H9 (cell line): ENCODE measurements around the gene COL28A1. TPM values are rescaled to one million over a fixed set of nuclear protein-coding genes. Genes with fewer than 3 reads are reported as not detected.

ENCODE experiments used
- DNase-seq: peaks from one replicate; pipeline ENCODE4 v3.0.0-alpha.2; 2017
- H2AFZ ChIP-seq: one replicate; pipeline ENCODE4 v1.6.1; 2013; ENCODE audit warnings: mild to moderate bottlenecking, low read length, control low read depth, moderate library complexity
- H2AK5ac ChIP-seq: 2 replicates; pipeline ENCODE4 v1.6.1; 2013; ENCODE audit warnings: low read length, control low read depth, mixed read lengths; ENCODE audit not compliant: insufficient read length
- H2BK120ac ChIP-seq: one replicate; pipeline ENCODE4 v1.6.1; 2013; ENCODE audit warnings: low read depth, mild to moderate bottlenecking, low read length, control low read depth, inconsistent platforms; ENCODE audit not compliant: poor library complexity, severe bottlenecking
- H2BK12ac ChIP-seq: 2 replicates; pipeline ENCODE4 v1.6.1; 2013; ENCODE audit warnings: low read length, control low read depth, mixed read lengths, low read depth; ENCODE audit not compliant: insufficient read length
- H2BK15ac ChIP-seq: 2 replicates; pipeline ENCODE4 v1.6.1; 2013; ENCODE audit warnings: low read depth, low read length, control low read depth
- H2BK20ac ChIP-seq: one replicate; pipeline ENCODE4 v1.6.1; 2013; ENCODE audit warnings: low read depth, mild to moderate bottlenecking, low read length, control low read depth, inconsistent platforms; ENCODE audit not compliant: poor library complexity, severe bottlenecking
- H2BK5ac ChIP-seq: 2 replicates; pipeline ENCODE4 v1.6.1; 2013; ENCODE audit warnings: low read length, control low read depth, mixed read lengths; ENCODE audit not compliant: insufficient read length
- H3K14ac ChIP-seq: 2 replicates; pipeline ENCODE4 v1.6.1; 2013; ENCODE audit warnings: low read length, control low read depth; ENCODE audit not compliant: insufficient read depth
- H3K18ac ChIP-seq: 2 replicates; pipeline ENCODE4 v1.6.1; 2013; ENCODE audit warnings: low read depth, mild to moderate bottlenecking, mixed read lengths, low read length, control low read depth; ENCODE audit not compliant: insufficient read length
- H3K23ac ChIP-seq: 2 replicates; pipeline ENCODE4 v1.6.1; 2013; ENCODE audit warnings: low read length, control low read depth, mixed read lengths, low read depth; ENCODE audit not compliant: insufficient read length
- H3K23me2 ChIP-seq: 2 replicates; pipeline ENCODE4 v1.6.1; 2013; ENCODE audit warnings: low read depth, mild to moderate bottlenecking, mixed read lengths, low read length, control low read depth; ENCODE audit not compliant: insufficient read length, poor library complexity, severe bottlenecking
- H3K27ac ChIP-seq: 2 replicates; pipeline ENCODE4 v1.5.1; 2013; ENCODE audit warnings: low read length, control low read depth, mixed read lengths, low read depth; ENCODE audit not compliant: insufficient read length
- H3K27me3 ChIP-seq: 2 replicates; pipeline ENCODE4 v1.6.1; 2013; ENCODE audit warnings: low read length, control low read depth, inconsistent platforms; ENCODE audit not compliant: insufficient read depth
- H3K4ac ChIP-seq: 2 replicates; pipeline ENCODE4 v1.6.1; 2013; ENCODE audit warnings: low read depth, mild to moderate bottlenecking, control low read depth, inconsistent platforms, low read length, moderate library complexity
- H3K4me1 ChIP-seq: 2 replicates; pipeline ENCODE4 v1.6.1; 2013; ENCODE audit warnings: low read length, control low read depth, inconsistent platforms; ENCODE audit not compliant: insufficient read depth
- H3K4me2 ChIP-seq: 2 replicates; pipeline ENCODE4 v1.6.1; 2013; ENCODE audit warnings: low read length, control low read depth, mixed read lengths; ENCODE audit not compliant: insufficient read length, insufficient read depth
- H3K56ac ChIP-seq: 2 replicates; pipeline ENCODE4 v1.6.1; 2013; ENCODE audit warnings: low read depth, mild to moderate bottlenecking, mixed read lengths, low read length, control low read depth; ENCODE audit not compliant: insufficient read length
- H3K79me1 ChIP-seq: 2 replicates; pipeline ENCODE4 v1.6.1; 2013; ENCODE audit warnings: low read depth, mild to moderate bottlenecking, moderate library complexity, low read length, control low read depth, inconsistent platforms; ENCODE audit not compliant: insufficient read depth, poor library complexity, severe bottlenecking
- H3K79me2 ChIP-seq: 2 replicates; pipeline ENCODE4 v1.6.1; 2013; ENCODE audit warnings: low read length, control low read depth, inconsistent platforms; ENCODE audit not compliant: insufficient read depth
- H3K9ac ChIP-seq: 2 replicates; pipeline ENCODE4 v1.6.1; 2013; ENCODE audit warnings: low read length, control low read depth, mixed read lengths; ENCODE audit not compliant: insufficient read length; ENCODE audit errors: extremely low read depth
- H3K9me3 ChIP-seq: one replicate; pipeline ENCODE4 v1.6.1; 2013; ENCODE audit warnings: low read depth, low read length, inconsistent platforms; ENCODE audit not compliant: control insufficient read depth
- H3T11ph ChIP-seq: one replicate; pipeline ENCODE4 v1.6.1; 2013; ENCODE audit warnings: mild to moderate bottlenecking, low read length, control low read depth, inconsistent platforms
- H4K20me1 ChIP-seq: one replicate; pipeline ENCODE4 v1.6.1; 2013; ENCODE audit not compliant: control insufficient read depth, insufficient read length, insufficient read depth
- H4K5ac ChIP-seq: 2 replicates; pipeline ENCODE4 v1.6.1; 2013; ENCODE audit warnings: low read depth, mild to moderate bottlenecking, mixed read lengths, low read length, control low read depth; ENCODE audit not compliant: insufficient read length
- H4K8ac ChIP-seq: replicated peaks from 2 replicates; pipeline ENCODE4 v1.6.1; 2013; ENCODE audit warnings: low read length, control low read depth, mixed read lengths, low read depth; ENCODE audit not compliant: insufficient read length
- H4K91ac ChIP-seq: 2 replicates; pipeline ENCODE4 v1.6.1; 2013; ENCODE audit warnings: low read depth, mild to moderate bottlenecking, moderate library complexity, mixed read lengths, low read length, control low read depth; ENCODE audit not compliant: insufficient read length
- H3K27ac Mint-ChIP-seq, 3 experiments: 2 replicates in 2 of 3; 3 replicates in 1 of 3; pipeline ENCODE4 v1.8.0; 2020 to 2021; ENCODE audit warnings: mixed read lengths in 3 of 3, mild to moderate bottlenecking in 1 of 3, moderate library complexity in 1 of 3
- H3K27me3 Mint-ChIP-seq: 2 replicates; pipeline ENCODE4 v1.8.0; 2021; ENCODE audit warnings: low read depth, mild to moderate bottlenecking, moderate library complexity, mixed read lengths
- H3K36me3 Mint-ChIP-seq, 3 experiments: 2 replicates in 2 of 3; 3 replicates in 1 of 3; pipeline ENCODE4 v1.8.0; 2020 to 2021; ENCODE audit warnings: low read depth in 3 of 3, mixed read lengths in 3 of 3; ENCODE audit not compliant: insufficient read depth in 1 of 3
- H3K4me1 Mint-ChIP-seq, 2 experiments: 2 replicates each; pipeline ENCODE4 v1.8.0; 2020; ENCODE audit warnings: mixed read lengths in 2 of 2
- H3K4me3 Mint-ChIP-seq, 2 experiments: 2 replicates in 1 of 2; 3 replicates in 1 of 2; pipeline ENCODE4 v1.8.0; 2020 to 2021; ENCODE audit warnings: mild to moderate bottlenecking in 2 of 2, mixed read lengths in 2 of 2, moderate library complexity in 1 of 2
- H3K9me3 Mint-ChIP-seq, 2 experiments: 2 replicates in 1 of 2; 3 replicates in 1 of 2; pipeline ENCODE4 v1.8.0; 2020; ENCODE audit warnings: mild to moderate bottlenecking in 2 of 2, mixed read lengths in 2 of 2, moderate library complexity in 1 of 2
- WGBS: extraction: QIAGEN DNeasy Blood & Tissue Kit; methylation state at CpG from one replicate; pipeline ENCODE4 v1.1.7; 2013; ENCODE audit warnings: missing lambda C conversion rate, low lambda C conversion rate, mixed read lengths; ENCODE audit not compliant: insufficient read length; ENCODE audit errors: extremely low coverage; 5-methylcytosine and 5-hydroxymethylcytosine counted together
- total RNA-seq: library from RNA; stranded (reverse); gene quantifications from 2 replicates; pipeline ENCODE4 v1.2.1, GENCODE V29; 2021
- TF ChIP-seq, protein P1 (sequence below): fragments of 200-600 bp; sonication (generic); conservative IDR thresholded peaks from 3 replicates; pipeline ENCODE4 v1.8.0; 2021; ENCODE audit warnings: antibody characterized with exemption, mild to moderate bottlenecking

Gene COL28A1
- total RNA-seq, 1 experiment from 2014 or later, result 0.66 TPM

- Histone ChIP-seq H3K27me3 (no peaks in the 10 kb centered on the region), H3K4ac (no peak overlapping the region), H3K79me1 (no peaks in the 10 kb centered on the region), H2BK12ac (no peak overlapping the region), H3K9ac (no peak overlapping the region), H3K56ac (no peak overlapping the region), H3K18ac (no peak overlapping the region), H2BK20ac (no peak overlapping the region), H4K91ac (no peak overlapping the region), H2BK15ac (no peak overlapping the region), H3K14ac (no peak overlapping the region), H2AFZ (no peak overlapping the region), H3K27ac (no peak overlapping the region), H3T11ph (no peak overlapping the region), H4K8ac (no peak overlapping the region), H4K20me1 (no peaks in the 10 kb centered on the region), H2BK120ac (no peak overlapping the region), H3K23ac (no peak overlapping the region), H4K5ac (no peak overlapping the region), H3K4me2 (no peak overlapping the region), H3K79me2 (no peaks in the 10 kb centered on the region), H2BK5ac (no peak overlapping the region), H3K4me1 (no peaks in the 10 kb centered on the region), H3K9me3 (no peaks in the 10 kb centered on the region), H2AK5ac (no peak overlapping the region), H3K23me2 (no peaks in the 10 kb centered on the region)
- WGBS, result no CpG with 5 or more reads among the region's 1 CpG
- no peak for DNase-seq
- Mint-ChIP-seq H3K36me3 (peaks cover 2 to 22% (median 11%) of the 10 kb centered on the region in 3 experiments; a peak in 6 of 7 replicates), H3K27me3 (no peaks in the 10 kb centered on the region), H3K4me3 (no peak overlapping the region), H3K27ac (no peak overlapping the region), H3K4me1 (peaks cover under 1 to 1% of the 10 kb centered on the region in 2 experiments), H3K9me3 (no peaks in the 10 kb centered on the region)
- TF ChIP-seq, protein P1, sequence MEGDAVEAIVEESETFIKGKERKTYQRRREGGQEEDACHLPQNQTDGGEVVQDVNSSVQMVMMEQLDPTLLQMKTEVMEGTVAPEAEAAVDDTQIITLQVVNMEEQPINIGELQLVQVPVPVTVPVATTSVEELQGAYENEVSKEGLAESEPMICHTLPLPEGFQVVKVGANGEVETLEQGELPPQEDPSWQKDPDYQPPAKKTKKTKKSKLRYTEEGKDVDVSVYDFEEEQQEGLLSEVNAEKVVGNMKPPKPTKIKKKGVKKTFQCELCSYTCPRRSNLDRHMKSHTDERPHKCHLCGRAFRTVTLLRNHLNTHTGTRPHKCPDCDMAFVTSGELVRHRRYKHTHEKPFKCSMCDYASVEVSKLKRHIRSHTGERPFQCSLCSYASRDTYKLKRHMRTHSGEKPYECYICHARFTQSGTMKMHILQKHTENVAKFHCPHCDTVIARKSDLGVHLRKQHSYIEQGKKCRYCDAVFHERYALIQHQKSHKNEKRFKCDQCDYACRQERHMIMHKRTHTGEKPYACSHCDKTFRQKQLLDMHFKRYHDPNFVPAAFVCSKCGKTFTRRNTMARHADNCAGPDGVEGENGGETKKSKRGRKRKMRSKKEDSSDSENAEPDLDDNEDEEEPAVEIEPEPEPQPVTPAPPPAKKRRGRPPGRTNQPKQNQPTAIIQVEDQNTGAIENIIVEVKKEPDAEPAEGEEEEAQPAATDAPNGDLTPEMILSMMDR, result no peak
Observed at GRCh38 chr7:7576344-7576743, 40.7 kb upstream of the COL28A1 start.
